ENCODE data around the gene ECI1. TPM values are rescaled to one million over a fixed set of nuclear protein-coding genes. Genes with fewer than 3 reads are reported as not detected.

ECI1 gene
- total RNA-seq, 1 experiment from 2014 or later: 95.4 TPM

- Histone ChIP-seq H3T11ph (ENCODE audit: low read length) (no peak overlapping the region), H3K56ac (ENCODE audit: insufficient read length, low read depth, low read length) (no peak overlapping the region), H2BK5ac (ENCODE audit: insufficient read length, low read length) (no peak overlapping the region), H2BK12ac (ENCODE audit: insufficient read length, low read depth, low read length) (no peak overlapping the region), H2BK20ac (ENCODE audit: low read depth, low read length, poor library complexity, severe bottlenecking) (no peak overlapping the region), H2BK15ac (ENCODE audit: low read depth, low read length) (no peak overlapping the region), H3K23me2 (ENCODE audit: insufficient read length, low read depth, low read length, poor library complexity, severe bottlenecking) (no peaks in the 10 kb centered on the region), H3K4ac (ENCODE audit: low read depth, low read length) (no peak overlapping the region), H2AFZ (ENCODE audit: low read length) (no peak overlapping the region), H3K79me1 (ENCODE audit: insufficient read depth, low read depth, low read length, poor library complexity, severe bottlenecking) (no peaks in the 10 kb centered on the region), H4K8ac (replicated peaks; ENCODE audit: insufficient read length, low read depth, low read length) (no peak overlapping the region), H3K4me2 (ENCODE audit: insufficient read depth, insufficient read length, low read length) (no peak overlapping the region), H3K27me3 (ENCODE audit: insufficient read depth, low read length) (no peaks in the 10 kb centered on the region), H4K20me1 (ENCODE audit: control insufficient read depth, insufficient read depth, insufficient read length) (no peaks in the 10 kb centered on the region), H3K79me2 (ENCODE audit: insufficient read depth, low read length) (no peaks in the 10 kb centered on the region), H2BK120ac (ENCODE audit: low read depth, low read length, poor library complexity, severe bottlenecking) (no peak overlapping the region), H3K9me3 (ENCODE audit: control insufficient read depth, low read depth, low read length) (no peaks in the 10 kb centered on the region), H3K27ac (ENCODE audit: insufficient read length, low read depth, low read length) (no peak overlapping the region), H3K9ac (ENCODE audit: extremely low read depth, insufficient read length, low read length) (no peak overlapping the region), H2AK5ac (ENCODE audit: insufficient read length, low read length) (no peak overlapping the region), H3K14ac (ENCODE audit: insufficient read depth, low read length) (no peak overlapping the region), H4K91ac (ENCODE audit: insufficient read length, low read depth, low read length) (no peak overlapping the region), H3K4me1 (ENCODE audit: insufficient read depth, low read length) (no peaks in the 10 kb centered on the region), H3K18ac (ENCODE audit: insufficient read length, low read depth, low read length) (no peak overlapping the region), H3K23ac (ENCODE audit: insufficient read length, low read depth, low read length) (no peak overlapping the region), H4K5ac (ENCODE audit: insufficient read length, low read depth, low read length) (no peak overlapping the region)
- no peak for DNase-seq
- Mint-ChIP-seq H3K27me3 (ENCODE audit: low read depth) (peaks cover 7% of the 10 kb centered on the region; the same call in 1 of the 2 replicates), H3K27ac (no peak overlapping the region; a peak in 1 of 7 replicates), H3K4me3 (no peak overlapping the region), H3K9me3 (no peaks in the 10 kb centered on the region), H3K36me3 (ENCODE audit: insufficient read depth in 1 of 3, low read depth in 3 of 3) (no peaks in the 10 kb centered on the region; a peak in 1 of 7 replicates), H3K4me1 (peaks cover 5 to 19% of the 10 kb centered on the region in 2 experiments)
- no peak for TF ChIP-seq CTCF (conservative IDR thresholded peaks at IDR 0.05)
- no CpG with 5 or more reads among the region's 8 CpGs for WGBS (ENCODE audit: extremely low coverage, insufficient read length, low lambda C conversion rate)
Measured at GRCh38 chr16:2280461-2280860, 29.1 kb upstream of the ECI1 start.
